Cerebellar cortex (tissue), 1 donor: ENCODE results near the gene ANKH.
A peak's percentile ranks its signal among the peaks of the same experiment; 100 is the strongest.
"Not testable (repeated sequence)": the region's sequence is repeated elsewhere in the genome, so short reads cannot be mapped to it uniquely, and the experiment has no call there.

Experiments used
- DNase-seq: peaks from one replicate; pipeline ENCODE4 v3.0.0-alpha.2; 2015; ENCODE audit warnings: low spot score

The ANKH gene

DNA sequence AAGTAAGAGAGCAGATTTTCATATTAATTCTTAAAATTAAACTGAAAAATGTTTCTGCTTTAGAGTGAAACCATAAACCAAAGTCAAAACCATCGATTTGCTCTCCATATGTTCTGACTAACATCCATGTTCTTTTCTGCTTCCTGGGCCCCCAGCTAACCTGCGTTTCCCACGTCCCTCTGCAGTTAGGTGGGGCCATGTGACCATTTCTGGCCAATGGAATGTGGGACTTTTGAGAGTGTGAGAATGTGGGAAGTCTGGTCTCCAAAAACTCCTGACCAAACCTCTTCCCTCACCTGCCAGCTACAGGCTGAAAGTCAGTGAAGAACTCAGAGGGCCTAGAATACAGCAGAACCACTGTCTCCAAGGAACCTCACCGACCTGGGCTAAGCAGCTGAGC is 44.9 kb downstream of the ANKH start:
- DNase-seq, result no peak

- no peak for DNase-seq
Observed at GRCh38 chr5:14825977-14826376, 45.6 kb downstream of the ANKH start.

- DNase-seq, result no peak
Observed at GRCh38 chr5:14824499-14824898, 47.1 kb downstream of the ANKH start.

- no peak for DNase-seq
Observed at GRCh38 chr5:14821100-14821845, 50.3 kb downstream of the ANKH start.

GRCh38 chr5:14818931-14819790 is 52.4 kb downstream of the ANKH start:
- no peak for DNase-seq

- not testable (repeated sequence) for DNase-seq
Observed at GRCh38 chr5:14817762-14818136, 53.8 kb downstream of the ANKH start.

DNA sequence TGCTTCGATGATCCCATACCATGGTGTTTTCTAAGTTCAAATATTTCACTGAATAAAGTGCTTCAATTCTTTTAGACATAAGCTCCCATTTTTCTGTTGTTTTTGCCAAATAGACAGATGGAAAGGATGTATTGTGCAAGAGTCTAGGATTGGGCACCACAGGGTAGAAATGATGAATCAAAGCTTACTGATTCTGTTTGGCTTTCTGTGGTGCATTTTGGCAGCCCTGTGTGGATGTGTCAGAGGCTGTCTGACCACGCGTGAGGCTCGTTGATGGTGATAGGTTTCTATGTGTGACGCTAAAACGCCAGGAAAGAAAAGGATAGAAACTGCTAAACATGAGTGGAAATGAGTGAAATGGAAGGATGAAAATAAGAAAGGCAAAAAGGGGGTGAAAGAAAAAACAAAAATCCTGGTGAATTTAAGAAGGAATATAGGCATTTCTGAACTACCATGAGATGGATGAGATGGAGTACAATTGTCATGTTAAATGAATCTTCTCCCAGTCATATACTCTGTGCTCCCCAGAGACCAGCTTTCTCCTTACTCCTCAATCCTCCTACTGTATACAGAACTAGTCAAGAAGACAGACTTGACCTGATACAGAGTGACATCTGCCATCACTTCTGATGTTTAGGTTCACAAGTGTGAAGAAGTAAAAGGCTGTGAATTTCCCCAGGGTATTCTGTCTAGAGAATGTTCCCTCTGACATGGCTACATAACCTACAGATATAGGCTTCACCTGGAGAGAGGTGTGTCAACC is 54.4 kb downstream of the ANKH start:
- peak; percentile 95 for DNase-seq

GRCh38 chr5:14816374-14816998 is 55.1 kb downstream of the ANKH start:
- DNase-seq, result peak; percentile 84

DNA sequence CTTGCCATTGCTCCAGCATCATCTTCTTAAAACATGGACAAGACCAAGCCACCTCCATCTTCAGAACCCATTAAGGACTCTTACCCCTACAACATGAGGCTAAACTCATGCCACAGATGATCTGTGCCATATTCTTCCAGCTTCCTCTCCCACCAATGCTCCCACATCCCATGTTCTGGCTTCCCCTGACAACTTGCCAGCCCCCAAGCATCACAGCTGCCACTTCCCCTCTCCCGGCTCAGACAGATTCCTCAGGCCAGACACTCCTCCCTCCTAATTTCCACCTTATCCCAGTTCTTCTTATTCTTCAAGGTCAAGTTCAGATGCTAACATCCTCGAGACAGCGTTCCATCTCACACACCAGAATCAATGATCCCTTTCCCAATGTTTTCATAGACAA is 57.8 kb downstream of the ANKH start:
- DNase-seq, result no peak

DNA sequence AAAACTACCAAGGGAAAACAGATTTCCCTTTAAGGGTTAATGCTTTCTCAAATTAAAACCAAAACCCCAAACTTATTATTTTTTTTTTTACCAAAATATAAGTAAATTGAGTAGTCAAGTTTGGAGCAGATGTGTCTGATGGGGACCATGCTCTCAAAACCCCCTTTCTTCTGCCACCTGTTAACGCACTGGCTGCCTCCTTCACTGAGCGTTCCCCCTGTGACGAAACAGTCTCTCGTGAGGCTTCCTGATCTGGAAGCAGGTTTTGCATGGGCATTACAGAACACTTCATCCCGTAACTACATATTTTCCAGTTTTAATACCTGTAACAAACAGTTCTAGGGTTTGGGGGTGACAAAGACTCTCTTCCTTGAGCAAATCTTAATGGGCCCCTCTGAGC is 59.4 kb downstream of the ANKH start:
- DNase-seq, result no peak

- no peak for DNase-seq
Observed at GRCh38 chr5:14810928-14811572, 60.5 kb downstream of the ANKH start.

DNA sequence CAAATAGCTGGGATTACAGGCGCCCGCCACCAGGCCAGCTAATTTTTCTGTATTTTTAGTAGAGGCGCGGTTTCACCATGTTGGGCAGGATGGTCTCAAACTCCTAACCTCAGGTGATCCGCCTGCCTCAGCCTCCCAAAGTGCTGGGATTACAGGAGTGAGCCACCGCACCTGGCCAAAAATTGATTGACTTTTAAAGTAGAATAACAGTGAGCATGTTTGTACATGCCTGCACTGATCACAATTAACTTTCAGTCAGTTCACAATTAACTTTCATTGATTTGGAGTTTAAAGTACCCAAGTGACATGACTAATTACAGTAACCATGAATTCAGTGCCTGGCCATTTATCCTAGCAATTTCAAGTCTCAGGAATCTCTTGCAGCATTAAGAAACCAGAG is 61.3 kb downstream of the ANKH start:
- DNase-seq, result no peak

- no peak for DNase-seq
Observed at GRCh38 chr5:14809369-14810155, 62.0 kb downstream of the ANKH start.

- no peak for DNase-seq
Observed at GRCh38 chr5:14807471-14807870, 64.1 kb downstream of the ANKH start.

GRCh38 chr5:14806456-14806855 is 65.1 kb downstream of the ANKH start:
- no peak for DNase-seq

DNA sequence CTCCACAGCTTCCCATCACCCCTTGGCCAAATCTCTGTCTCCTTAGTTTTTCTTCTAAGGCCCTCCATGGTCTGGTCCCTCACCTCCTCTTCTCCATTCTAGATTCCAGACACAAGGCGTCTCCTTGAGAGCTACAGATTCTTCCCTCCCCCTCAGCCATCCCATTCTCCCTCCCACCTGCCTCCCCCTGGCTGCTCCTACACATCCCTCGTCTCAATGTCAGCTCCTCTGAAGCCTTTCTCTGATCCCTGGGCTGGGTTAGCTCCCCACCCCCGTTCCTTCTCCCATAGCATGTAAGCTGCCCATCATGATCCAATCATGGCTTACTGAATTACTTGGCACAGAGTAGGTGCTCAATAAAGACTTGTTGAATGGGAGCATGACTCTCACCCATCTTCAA is 69.0 kb downstream of the ANKH start:
- no peak for DNase-seq

- no peak for DNase-seq
Observed at GRCh38 chr5:14801792-14802191, 69.8 kb downstream of the ANKH start.

DNA sequence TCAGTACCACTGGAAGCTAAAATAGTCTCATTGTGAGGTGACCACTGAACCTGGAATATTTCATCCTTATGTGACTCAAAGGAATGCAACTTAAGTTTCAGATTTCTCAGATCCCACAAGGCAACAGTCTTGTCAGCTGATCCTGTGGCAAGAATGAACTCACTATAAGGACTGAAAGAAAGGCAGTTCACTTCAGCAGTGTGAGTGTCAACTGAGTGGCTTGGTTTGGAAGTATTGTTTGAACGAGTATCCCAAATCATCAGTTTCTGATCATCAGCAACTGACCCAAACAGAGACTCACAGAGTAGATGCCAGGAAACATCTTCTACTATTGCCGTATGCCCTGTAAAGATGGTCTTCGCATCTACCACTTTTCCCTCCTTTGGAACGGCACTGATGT is 74.2 kb downstream of the ANKH start:
- DNase-seq, result not testable (repeated sequence)

GRCh38 chr5:14794583-14795230 is 76.9 kb downstream of the ANKH start:
- no peak for DNase-seq

DNA sequence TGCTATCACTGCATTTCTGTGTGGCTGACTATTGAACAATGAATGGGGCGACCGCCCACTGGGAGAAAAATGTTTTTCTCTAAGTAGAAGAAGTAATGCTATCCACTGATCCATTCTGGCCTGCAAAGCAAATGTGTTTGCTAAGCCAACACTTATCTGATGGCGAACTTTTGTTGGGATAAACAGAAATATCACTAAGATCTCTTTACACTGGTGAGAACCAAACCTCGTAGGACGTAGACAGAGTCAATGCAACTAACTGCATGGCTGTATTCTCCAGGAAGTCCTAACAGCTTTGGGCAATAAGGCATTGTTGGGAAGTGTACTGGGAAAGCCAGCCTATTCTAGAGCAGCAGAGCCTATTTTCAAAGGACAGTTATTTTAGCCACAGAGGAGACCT is 77.7 kb downstream of the ANKH start:
- no peak for DNase-seq
